SK-N-MC (cell line): ENCODE measurements around the gene PTPRG.

ENCODE experiments used
- EZH2 ChIP-seq: fragments of 200-600 bp; sonication (generic); IDR thresholded peaks from one replicate; pipeline ENCODE4 v1.6.1; 2017; ENCODE audit warnings: antibody characterized with exemption
- POLR2AphosphoS5 ChIP-seq: IDR thresholded peaks from 2 replicates; pipeline ENCODE4 v1.6.1; 2012; ENCODE audit warnings: mild to moderate bottlenecking, low read depth, low read length, borderline replicate concordance

DNA sequence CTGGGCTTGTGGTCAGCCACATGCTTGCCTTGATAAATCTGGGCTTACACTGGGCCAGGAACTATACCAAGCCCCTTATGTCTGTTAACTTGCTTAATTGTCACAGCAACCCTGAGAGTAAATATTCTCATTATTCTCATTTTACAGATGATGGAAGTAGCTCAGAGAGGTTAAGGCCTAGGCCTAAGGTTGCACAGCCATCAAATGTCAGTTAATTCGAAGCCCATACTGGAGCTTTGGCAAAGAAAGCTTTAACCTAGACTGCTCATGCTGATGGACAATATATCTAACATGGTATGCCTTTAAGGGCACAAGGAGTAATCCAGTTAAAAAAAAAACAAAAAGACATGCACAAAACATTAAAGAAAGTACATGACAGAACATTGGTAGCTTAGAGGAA, 591.9 kb downstream of the PTPRG start:
- TF ChIP-seq POLR2AphosphoS5: no peak
- TF ChIP-seq EZH2: no peak
